ENCODE results near the gene ENPP4.

Gene ENPP4

DNA sequence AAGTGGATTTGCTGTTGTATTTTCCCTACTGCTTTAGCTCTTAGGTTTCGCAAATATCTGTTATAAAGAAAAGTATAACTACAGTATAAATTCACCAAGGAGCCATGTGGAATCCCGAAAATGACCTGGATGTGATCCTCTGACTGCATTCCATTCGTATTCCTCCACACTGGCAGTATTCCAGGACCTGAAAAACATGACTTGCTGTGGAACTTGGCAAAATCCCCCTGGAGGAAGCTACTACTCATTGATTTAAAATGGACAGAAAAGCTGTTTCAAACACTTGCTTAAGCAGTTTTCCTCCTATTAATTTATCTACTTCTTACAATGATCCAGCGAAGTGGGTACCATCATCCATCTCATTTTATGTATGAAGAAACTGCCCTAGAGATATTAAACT, 54.3 kb downstream of the ENPP4 start:
- DNase-seq (ENCODE audit: insufficient read length, low spot score), result no peak
- FAIRE-seq, result no peak

DNA sequence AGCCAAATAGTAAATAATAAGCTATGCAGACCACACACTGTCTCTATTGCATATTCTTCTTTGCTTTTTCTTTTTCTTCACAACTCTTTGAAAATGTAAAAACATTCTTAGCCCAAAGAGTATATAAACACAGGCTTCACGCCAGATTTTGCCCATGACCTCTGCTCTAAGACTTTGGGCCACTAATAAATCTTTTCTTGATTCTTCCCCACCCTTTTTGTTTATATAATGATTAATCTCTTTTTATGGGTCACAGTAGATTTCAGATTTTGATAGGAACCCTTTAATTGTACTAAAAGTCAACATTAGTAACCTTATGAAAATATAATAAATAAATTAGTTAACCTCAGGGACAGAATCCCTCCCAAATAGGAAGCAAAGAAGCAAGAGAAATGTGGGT, 56.8 kb downstream of the ENPP4 start:
- DNase-seq (ENCODE audit: insufficient read length, low spot score), result no peak
- FAIRE-seq, result no peak
- TF ChIP-seq, protein P1, sequence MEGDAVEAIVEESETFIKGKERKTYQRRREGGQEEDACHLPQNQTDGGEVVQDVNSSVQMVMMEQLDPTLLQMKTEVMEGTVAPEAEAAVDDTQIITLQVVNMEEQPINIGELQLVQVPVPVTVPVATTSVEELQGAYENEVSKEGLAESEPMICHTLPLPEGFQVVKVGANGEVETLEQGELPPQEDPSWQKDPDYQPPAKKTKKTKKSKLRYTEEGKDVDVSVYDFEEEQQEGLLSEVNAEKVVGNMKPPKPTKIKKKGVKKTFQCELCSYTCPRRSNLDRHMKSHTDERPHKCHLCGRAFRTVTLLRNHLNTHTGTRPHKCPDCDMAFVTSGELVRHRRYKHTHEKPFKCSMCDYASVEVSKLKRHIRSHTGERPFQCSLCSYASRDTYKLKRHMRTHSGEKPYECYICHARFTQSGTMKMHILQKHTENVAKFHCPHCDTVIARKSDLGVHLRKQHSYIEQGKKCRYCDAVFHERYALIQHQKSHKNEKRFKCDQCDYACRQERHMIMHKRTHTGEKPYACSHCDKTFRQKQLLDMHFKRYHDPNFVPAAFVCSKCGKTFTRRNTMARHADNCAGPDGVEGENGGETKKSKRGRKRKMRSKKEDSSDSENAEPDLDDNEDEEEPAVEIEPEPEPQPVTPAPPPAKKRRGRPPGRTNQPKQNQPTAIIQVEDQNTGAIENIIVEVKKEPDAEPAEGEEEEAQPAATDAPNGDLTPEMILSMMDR (IDR thresholded peaks at IDR 0.05; ENCODE audit: insufficient read depth, missing control alignments), result no peak

More for the DNA sequence above, 54.3 kb downstream of the ENPP4 start:
- TF ChIP-seq, protein P1 (IDR thresholded peaks at IDR 0.05; ENCODE audit: insufficient read depth, missing control alignments), result no peak

- TF ChIP-seq, protein P1 (IDR thresholded peaks at IDR 0.05; ENCODE audit: insufficient read depth, missing control alignments), result no peak
- DNase-seq (ENCODE audit: insufficient read length, low spot score), result no peak
- FAIRE-seq, result no peak
Measured at GRCh38 chr6:46189726-46190125, 59.9 kb downstream of the ENPP4 start.

DNA sequence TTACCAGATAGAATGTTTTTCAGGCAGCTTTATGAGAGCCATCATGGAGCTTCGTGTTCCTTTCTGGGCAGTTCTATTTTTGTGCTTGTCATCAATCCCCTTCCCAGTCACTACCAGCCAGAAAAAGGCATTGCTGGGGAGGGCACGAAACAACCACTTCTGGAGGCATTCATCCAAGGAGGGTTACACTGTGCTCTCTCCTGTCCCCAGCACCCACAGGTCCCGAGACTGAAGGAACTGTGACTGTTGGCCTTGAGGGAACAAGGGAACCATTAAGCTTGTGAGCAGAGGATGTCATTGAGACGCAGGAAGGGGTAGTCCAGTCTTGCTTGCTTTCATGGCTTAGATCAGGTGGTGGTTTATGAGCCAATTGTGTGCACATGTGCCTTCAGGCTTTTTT, 61.1 kb downstream of the ENPP4 start:
- FAIRE-seq (no peak), DNase-seq (ENCODE audit: insufficient read length, low spot score) (no peak)
- TF ChIP-seq, protein P1 (IDR thresholded peaks at IDR 0.05; ENCODE audit: insufficient read depth, missing control alignments), result no peak

DNA sequence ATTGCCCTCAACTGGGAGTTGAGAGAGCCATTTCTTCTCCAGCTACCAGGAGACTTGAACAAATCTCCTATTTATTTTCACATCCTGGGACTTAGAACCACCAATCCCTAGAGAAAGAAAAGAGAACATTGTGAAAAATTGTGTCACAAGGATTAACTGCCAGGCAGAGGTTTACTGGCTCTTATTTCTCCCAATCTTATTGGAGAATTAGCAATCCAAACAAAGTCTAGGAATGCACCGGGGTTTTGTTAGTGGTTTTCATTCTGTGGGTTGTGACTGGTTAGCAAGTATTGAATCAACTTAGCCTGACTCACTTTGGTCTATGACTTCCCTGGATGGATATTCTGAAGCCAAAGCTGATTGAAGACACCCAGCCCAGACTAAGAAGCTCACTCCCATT, 62.2 kb downstream of the ENPP4 start:
- FAIRE-seq (no peak), DNase-seq (ENCODE audit: insufficient read length, low spot score) (no peak)
- TF ChIP-seq, protein P1 (IDR thresholded peaks at IDR 0.05; ENCODE audit: insufficient read depth, missing control alignments), result no peak
